NCI-H526 (cell line): ENCODE measurements around the gene CYYR1.
"Not testable (repeated sequence)": the region's sequence is repeated elsewhere in the genome, so short reads cannot be mapped to it uniquely, and the experiment has no call there.

Experiments
- DNase-seq, 2 experiments: peaks; one replicate each; lab custom pipeline; 2025; lab: John Stamatoyannopoulos, UW

CYYR1 gene

GRCh38 chr21:26489781-26490180, 83.3 kb downstream of the CYYR1 start:
- DNase-seq, result peak in 1 of 2 experiments; percentile 3

- DNase-seq, result no peak
These were observed 85.1 kb downstream of the CYYR1 start for GRCh38 chr21:26487981-26488480.

- no peak for DNase-seq
These were observed 99.6 kb downstream of the CYYR1 start for GRCh38 chr21:26473471-26473870.

GRCh38 chr21:26471099-26471471, 102.0 kb downstream of the CYYR1 start:
- DNase-seq, result no peak

- no peak for DNase-seq
These were observed 102.6 kb downstream of the CYYR1 start for GRCh38 chr21:26470351-26471098.

- DNase-seq, result no peak
These were observed 103.3 kb downstream of the CYYR1 start for GRCh38 chr21:26469789-26470188.

- no peak for DNase-seq
These were observed 107.2 kb downstream of the CYYR1 start for GRCh38 chr21:26465916-26466315.

- DNase-seq, result no peak
These were observed 111.6 kb downstream of the CYYR1 start for GRCh38 chr21:26461500-26461899.

- no peak for DNase-seq
These were observed 112.5 kb downstream of the CYYR1 start for GRCh38 chr21:26460621-26461020.

GRCh38 chr21:26458854-26459253, 114.2 kb downstream of the CYYR1 start:
- not testable (repeated sequence) for DNase-seq

- DNase-seq, result no peak
These were observed 115.3 kb downstream of the CYYR1 start for GRCh38 chr21:26457817-26458216.

GRCh38 chr21:26453267-26453666, 119.8 kb downstream of the CYYR1 start:
- no peak for DNase-seq

- DNase-seq, result no peak
These were observed 121.9 kb downstream of the CYYR1 start for GRCh38 chr21:26451081-26451740.

GRCh38 chr21:26449161-26449560, 123.9 kb downstream of the CYYR1 start:
- DNase-seq, result no peak

GRCh38 chr21:26448751-26449150, 124.3 kb downstream of the CYYR1 start:
- no peak for DNase-seq

GRCh38 chr21:26447932-26448475, 125.1 kb downstream of the CYYR1 start:
- no peak for DNase-seq

- no peak for DNase-seq
These were observed 127.6 kb downstream of the CYYR1 start for GRCh38 chr21:26445440-26445839.

GRCh38 chr21:26444646-26445045, 128.4 kb downstream of the CYYR1 start:
- no peak for DNase-seq

GRCh38 chr21:26443867-26444266, 129.2 kb downstream of the CYYR1 start:
- no peak for DNase-seq

- no peak for DNase-seq
These were observed 129.8 kb downstream of the CYYR1 start for GRCh38 chr21:26443291-26443690.

GRCh38 chr21:26441149-26441548, 131.9 kb downstream of the CYYR1 start:
- no peak for DNase-seq

GRCh38 chr21:26438976-26439375, 134.1 kb downstream of the CYYR1 start:
- no peak for DNase-seq

- no peak for DNase-seq
These were observed 135.6 kb downstream of the CYYR1 start for GRCh38 chr21:26437326-26438009.
